ENCODE results near the gene PCID2. TPM values are rescaled to one million over a fixed set of nuclear protein-coding genes. Genes with fewer than 3 reads are reported as not detected.
"Not testable (repeated sequence)": the region's sequence is repeated elsewhere in the genome, so short reads cannot be mapped to it uniquely, and the experiment has no call there.

Gene PCID2
- total RNA-seq, 1 donor from 2014 or later: 55.2 TPM

- DNase-seq: no peak
These were observed 44.0 kb downstream of the PCID2 start for GRCh38 chr13:113164492-113164891.

- peak; percentile 66 for DNase-seq
These were observed 45.4 kb downstream of the PCID2 start for GRCh38 chr13:113162783-113163685.

- not testable (repeated sequence) for DNase-seq
These were observed 46.5 kb downstream of the PCID2 start for GRCh38 chr13:113161975-113162374.

GRCh38 chr13:113161433-113161832 lies 47.0 kb downstream of the PCID2 start:
- DNase-seq: no peak

GRCh38 chr13:113160983-113161382 lies 47.5 kb downstream of the PCID2 start:
- DNase-seq: no peak

GRCh38 chr13:113159701-113160100 lies 48.8 kb downstream of the PCID2 start:
- no peak for DNase-seq

- no peak for DNase-seq
These were observed 49.5 kb downstream of the PCID2 start for GRCh38 chr13:113158946-113159345.

GRCh38 chr13:113157929-113158747 lies 50.3 kb downstream of the PCID2 start, which contains the start of gene PROZ:
TSS of gene PROZ (plus strand) at chr13:113158648. CDS start at chr13:113158661, 13 bp downstream.
- DNase-seq: no peak

- DNase-seq: no peak
These were observed 51.1 kb downstream of the PCID2 start for GRCh38 chr13:113157206-113157928.

- no peak for DNase-seq
These were observed 52.4 kb downstream of the PCID2 start for GRCh38 chr13:113155982-113156655.

- DNase-seq: no peak
These were observed 53.3 kb downstream of the PCID2 start for GRCh38 chr13:113155201-113155600.

GRCh38 chr13:113153810-113154748 lies 54.4 kb downstream of the PCID2 start:
- DNase-seq: peak; percentile 85

- peak; percentile 43 for DNase-seq
These were observed 55.3 kb downstream of the PCID2 start for GRCh38 chr13:113152984-113153809.

- no peak for DNase-seq
These were observed 55.8 kb downstream of the PCID2 start for GRCh38 chr13:113152691-113152983.

- DNase-seq: peak; percentile 58
These were observed 56.5 kb downstream of the PCID2 start for GRCh38 chr13:113151745-113152690.

GRCh38 chr13:113150550-113151365 lies 57.7 kb downstream of the PCID2 start:
- DNase-seq: peak; percentile 37

GRCh38 chr13:113149711-113150549 lies 58.5 kb downstream of the PCID2 start:
- peak; percentile 22 for DNase-seq
